ENCODE measurements around the gene LPP.

LPP gene

DNA sequence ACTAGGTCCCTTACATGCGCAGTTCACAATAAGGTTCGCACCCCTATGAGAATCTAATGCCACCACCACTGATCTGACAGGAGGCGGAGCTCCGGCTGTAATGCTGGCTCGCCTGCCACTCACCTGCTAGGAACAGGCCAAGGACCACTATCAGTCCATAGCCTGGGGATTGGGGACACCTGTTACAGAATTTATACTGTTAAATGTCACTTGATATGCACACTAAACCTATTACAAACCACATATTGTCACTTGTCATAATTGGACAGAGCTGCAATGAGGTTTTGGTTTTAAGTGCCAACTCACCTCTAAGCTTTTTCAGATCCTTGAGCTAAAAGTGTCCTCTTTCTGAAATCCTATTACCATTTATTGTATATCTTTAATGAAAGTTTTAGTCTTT lies 509.9 kb downstream of the LPP start:
- no peak for DNase-seq

DNA sequence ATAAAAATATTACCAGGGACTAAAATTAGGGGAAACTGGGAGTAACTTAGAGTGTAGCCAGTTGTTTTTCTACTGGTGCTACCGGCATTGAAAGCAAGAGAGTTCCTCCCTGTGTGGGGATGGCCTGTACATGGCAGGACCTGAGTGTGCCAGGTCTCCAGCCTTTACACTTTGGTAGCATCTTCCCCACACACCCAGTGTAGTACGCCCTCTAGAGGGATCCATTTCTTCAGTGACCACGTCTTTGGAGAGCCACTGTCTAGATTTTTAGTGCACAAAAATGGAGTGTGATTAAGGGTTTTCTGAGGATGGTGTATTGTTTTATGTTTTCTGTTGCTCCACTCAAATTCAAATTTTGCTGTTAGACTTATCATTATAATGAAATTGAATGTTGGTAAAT lies 510.8 kb downstream of the LPP start:
- peak; percentile 27 to 45 for DNase-seq

DNA sequence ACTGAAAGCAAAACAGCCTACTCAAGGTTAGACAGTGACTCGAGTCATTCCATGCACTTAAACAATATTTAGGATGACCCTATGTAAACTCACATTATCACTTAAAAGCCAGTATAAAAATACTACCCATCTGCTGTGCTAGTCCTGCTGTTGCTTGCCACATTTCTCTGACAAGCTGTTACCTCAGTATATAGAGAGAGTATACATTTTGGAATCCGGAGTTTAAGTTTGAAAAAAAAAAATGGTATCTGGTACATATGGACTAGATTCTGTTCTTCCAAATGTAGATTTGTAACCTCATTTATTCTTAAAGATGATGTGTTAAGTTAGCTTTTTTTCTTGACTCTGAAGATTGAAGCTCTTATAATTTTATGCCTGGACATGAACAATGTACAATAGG lies 514.0 kb downstream of the LPP start:
- no peak for DNase-seq

DNA sequence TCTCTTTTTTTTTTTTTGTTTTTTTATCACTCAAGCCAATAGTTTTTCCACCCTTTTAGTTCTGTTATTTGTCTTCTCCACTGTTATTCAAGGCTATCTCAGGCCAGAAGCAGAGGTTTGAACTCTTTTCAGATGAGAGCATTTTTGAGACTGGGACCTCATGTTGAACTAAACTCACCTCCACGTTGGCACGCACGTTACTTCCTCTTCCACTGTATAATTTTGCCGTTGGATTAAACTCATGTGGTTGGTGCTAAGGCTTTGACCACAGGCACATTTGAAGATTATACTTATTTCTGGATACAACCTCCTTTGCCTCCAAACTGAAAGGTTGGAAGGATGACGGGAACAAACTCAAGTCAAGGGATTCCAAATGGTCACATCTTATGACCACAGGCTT lies 516.5 kb downstream of the LPP start:
- no peak for DNase-seq

DNA sequence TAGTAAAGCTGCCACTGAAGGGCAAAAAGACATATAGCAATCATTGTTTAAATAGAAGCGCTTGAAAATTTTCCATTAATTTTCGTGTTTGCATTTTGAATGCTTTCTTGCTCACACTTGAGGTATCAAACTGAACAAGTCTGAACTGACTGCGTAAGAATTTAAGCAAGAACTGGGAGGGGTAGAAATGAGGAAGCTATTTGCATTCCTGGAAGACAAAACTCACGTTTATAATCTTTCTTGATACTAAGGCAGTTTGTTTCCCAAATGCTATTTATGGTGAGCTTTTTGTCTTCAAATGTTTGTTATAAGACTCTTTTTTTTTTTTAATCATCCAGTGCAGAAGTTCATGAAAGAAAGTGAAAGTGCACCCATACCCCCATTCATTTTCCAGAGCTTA lies 518.0 kb downstream of the LPP start:
- no peak for DNase-seq

DNA sequence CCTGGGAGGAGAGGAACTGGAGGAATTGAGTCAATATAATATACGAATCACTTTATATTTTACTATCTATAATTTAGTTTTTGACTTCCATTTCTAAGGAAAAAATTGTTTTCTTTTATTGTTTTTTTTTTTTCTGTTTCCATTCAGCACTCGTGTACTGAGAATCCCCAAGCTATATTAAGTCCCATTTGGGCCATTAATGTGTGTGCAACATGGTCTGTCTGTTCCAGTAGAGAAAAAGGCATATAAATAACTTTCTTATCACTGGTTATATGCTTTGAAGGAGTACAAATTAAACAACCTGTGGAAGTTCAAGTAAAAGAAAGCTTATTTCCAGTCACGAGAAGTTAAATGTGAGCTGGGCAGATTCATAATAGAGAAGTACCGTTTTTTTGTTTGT lies 518.9 kb downstream of the LPP start:
- DNase-seq, result no peak

DNA sequence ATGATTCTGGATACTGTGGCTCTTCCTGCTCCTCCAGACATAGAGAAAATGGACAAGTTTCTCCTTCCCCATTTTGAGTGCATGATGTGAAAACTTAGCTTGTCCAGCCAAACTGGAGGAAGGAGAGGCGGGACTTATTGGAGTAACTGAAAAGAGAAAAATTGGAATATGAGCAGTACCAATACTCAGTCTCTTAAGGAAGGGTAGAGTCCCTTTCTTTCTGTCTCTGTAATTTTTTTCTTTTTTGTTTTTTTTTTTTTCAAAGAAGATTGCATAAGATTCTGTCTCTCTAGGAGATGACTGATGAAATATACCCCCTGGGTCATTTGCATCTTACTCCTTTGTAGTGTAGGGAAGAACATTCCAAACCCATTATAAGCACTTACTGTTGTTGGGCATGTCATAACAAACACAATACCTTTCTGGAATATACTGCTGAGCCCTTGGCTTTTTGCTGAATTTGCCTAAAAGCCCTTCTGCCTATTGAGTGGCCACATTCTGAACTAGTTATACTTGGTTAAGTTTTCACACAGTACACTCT lies 519.8 kb downstream of the LPP start:
- DNase-seq, result no peak

DNA sequence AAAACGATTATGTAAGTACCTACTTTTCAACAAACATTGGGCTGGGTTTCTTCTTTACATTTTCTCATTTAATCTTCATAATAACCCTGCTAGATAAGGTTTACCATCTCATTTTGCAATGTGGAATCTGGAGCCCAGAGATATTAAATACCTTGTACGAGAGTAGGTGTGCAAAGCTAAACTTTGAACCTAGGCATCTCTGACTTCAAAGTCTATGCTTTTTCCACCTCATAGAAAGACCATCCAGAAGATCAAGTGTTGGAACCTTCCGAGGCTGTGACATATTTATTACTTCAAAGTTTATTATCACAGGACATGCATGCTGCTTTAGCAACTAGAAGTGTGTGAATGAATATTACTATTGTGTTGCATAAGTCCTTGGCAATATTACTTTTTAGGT lies 520.6 kb downstream of the LPP start:
- no peak for DNase-seq

DNA sequence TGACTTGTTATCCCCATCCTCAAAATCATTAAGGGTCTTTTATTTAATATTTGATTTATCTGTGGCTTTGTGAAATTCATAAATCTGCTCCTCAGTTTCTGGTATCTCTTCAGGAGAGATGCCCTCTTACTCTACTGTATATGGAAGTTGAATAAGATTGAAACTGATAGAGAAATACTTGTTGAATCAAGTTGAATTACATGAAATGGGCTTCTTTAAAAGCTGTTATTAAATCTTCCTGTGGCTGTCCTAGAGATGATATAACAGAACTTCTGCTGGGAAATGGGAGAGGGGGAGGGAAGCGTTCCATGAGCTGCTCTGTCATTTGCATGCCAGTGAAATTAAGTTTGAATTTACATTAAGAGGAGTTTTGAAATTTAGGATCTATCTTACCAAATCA lies 523.4 kb downstream of the LPP start:
- DNase-seq, result no peak

DNA sequence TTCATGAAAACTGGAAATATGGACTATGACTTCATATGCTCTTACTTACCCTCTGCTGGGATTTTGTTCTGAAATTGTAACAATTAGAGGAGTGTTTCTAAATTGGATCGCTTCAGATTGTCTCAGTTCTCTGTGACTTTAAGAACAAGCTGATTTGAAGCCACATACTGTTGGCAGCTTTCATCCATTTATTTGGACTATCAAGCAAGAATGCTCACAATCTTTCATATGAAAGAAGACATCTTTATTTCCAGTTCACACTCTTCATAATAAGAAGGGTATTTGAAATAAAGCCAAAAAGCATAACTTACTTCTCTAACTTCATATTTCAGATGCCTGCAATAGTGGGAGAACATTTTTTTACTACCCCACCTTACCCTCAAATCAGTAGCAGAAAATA lies 526.2 kb downstream of the LPP start:
- DNase-seq, result no peak

DNA sequence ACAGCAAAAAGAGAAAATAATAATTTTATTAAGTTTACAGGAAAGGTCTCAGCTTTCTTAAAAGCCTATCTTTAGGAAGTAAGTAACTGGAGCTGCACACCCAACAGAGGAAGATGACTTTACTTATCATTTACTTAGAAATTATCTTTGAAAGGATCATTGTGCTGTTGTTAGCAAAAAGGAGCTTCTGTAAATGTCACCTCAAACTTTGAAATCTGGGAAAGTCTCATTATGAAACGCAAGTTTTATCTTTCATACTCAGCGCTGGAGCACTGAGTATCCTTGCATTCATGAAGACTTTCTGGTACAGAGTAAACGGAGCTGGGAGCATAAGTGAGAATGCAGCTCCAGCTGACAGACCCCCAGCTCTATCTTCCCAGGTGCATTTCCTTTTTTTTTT lies 526.6 kb downstream of the LPP start:
- no peak for DNase-seq

DNA sequence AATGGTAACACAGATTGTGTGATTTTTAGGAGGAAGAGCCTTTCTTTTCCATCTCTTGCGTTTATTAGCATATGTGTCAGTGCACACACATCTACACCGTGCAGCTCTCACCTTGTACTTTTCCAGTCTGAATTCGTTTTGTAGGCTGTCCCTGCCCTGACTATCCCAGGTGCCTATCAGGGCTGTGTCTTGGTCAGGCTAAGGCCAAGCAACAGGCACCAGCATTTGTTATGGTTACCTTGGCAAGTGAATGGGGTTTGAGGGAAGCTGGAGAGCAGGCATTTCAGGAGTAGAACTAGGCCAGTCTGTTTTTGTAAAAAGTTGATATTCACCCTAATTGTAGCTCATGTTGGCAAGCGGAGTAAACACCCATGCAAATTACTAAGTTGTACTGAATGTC lies 528.4 kb downstream of the LPP start:
- no peak for DNase-seq

DNA sequence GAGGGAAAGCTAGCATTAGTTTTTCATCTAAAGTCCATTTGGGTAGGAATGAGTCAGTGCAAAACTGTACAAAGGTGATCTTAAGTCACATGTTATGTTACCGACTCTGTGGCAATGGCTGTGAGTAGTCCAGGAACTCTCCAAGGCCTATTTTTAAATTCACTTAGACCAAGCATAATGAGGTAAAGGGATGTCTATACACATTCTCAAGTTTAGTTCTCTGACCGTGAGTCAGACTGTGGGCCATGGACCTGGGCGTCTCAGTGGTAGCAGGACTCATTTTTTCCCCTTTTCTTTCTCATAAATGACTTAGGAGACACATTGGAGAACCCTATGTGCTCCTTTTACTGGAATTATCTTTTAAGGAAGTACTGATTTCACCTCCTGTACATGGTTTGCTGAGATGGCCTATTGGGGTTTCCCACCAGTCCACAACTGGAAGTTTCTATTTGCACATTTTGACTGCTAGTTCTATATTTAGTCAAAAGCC lies 529.1 kb downstream of the LPP start:
- DNase-seq, result no peak

DNA sequence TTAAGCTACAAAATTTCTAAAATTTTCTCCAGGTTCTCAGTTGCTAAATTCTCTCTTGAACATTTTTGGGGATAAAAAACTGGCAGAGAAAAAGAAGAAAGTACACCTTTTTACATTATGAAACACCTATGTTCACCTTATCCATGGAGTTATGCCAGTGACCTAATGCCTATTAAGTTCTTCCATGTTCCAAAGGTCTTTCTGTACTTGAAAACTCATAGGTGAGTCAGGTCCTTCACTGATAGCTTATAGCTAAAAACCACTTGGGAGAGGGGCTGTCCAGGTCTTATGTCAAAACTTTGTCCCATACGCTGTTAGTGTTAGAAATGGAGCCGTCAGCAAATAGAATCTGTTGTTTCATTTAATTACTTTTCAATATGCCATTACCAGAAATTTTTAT lies 530.3 kb downstream of the LPP start:
- DNase-seq, result no peak

DNA sequence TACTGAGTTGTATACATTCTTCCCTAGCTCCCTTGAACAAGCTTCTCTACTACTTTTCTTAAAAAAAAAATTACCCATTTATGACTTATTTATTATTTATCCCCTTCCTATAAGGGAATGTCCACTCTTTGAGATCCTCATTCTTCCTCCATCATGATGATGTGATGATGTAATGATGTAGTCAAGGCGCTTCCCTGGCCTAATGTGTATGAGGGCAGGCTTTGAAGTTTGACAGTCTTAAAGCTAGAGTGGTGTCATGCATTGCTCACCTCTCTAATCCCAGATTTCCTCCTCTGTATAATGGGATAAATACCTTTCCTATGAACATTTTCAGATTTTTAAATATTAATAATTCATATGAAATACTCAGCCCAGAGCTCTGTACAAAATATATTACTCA lies 531.8 kb downstream of the LPP start:
- DNase-seq, result no peak

DNA sequence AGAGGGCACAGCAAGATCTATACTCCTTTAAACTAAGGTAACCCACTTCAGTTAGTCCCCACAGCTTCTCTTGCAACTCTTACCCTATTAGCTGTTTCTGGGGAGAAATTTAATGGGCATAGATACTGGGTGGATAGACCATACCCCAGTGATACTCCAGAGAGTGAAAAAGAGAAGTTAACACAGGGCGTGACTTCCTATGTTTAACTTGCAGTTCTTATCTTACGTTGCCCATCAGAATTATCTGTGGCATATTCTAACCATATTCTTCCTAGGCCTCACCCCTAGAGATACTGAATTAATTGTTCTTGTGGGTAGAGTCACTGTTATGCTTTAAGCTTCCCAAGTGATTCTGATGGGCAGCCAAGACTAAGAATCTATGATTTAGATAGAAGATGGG lies 532.4 kb downstream of the LPP start:
- no peak for DNase-seq

DNA sequence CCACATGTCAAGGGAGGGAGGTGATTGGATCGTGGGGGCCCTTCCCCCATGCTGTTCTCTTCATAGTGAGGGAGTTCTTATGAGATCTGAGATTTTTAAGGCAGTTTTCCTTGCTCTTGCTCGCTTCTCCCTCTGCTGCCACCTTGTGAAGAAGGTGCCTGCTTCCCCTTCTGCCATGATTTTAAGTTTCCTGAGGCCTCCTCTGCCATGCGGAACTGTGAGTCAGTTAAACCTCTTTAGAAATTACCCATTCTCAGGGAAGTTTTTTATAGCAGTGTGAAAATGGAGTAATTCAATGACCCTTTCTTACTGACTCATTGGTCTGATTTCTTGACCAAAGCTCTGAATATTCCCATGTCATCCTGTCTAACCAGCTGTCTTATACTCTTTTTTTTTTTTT lies 533.4 kb downstream of the LPP start:
- DNase-seq, result no peak

DNA sequence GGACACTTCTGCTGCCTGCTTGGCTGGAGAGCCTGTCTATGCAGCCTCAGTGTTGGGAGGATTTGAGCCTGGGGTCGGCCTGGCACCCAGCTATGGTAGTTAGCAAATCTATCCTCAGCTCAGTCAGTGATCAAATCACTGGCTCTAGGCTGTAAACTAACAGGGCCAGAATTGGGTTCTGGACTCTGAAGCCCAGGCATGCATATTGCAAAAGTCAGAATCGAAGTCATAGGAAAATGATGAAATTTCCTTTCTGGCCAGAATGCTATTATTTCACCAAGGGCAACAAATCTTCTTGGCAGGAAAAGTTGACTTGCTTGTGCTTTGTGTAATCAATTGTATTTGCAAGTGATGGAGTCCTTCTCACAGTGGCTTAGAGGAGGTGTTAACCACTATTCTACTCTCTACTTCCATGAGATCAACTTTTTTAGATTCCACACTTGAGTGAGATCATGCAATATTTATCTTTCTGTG lies 535.2 kb downstream of the LPP start:
- no peak for DNase-seq

DNA sequence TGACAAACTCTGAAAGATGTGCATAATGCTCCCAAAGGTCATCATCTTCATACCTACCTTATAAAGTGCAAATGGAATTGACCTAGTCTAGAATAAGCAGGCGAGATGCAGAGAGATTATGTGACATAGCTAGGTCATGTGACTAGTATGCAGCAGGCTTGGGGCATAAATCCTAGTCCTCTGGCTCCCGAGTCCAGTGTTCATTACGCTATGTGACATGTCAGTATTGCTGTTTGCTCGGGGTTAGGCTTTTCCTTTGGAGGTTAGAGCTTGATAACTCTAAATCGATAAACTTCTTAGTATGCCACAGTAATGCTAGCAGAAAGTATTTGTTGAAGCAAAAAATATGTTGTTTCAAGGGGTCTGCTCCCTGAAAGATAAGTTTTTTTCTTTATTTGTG lies 536.1 kb downstream of the LPP start:
- no peak for DNase-seq

DNA sequence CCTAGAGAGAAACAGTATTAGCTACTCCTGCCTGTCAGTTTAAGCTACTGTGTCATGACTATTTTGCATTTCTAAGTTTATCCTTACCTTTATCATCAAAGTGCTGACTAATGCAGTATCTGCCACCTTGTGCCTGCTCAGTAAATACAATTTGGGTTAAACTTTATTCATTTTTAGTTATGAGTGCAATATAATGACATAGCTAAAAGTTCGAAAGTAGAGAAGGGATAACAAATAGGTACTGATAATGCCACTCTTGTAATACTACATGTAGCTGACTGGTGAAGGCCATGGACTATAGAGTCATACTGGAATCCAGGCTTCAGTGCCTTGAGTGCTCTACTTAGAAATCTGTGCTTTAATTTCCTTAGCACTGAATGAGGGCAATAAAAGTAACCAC lies 537.0 kb downstream of the LPP start:
- no peak for DNase-seq

DNA sequence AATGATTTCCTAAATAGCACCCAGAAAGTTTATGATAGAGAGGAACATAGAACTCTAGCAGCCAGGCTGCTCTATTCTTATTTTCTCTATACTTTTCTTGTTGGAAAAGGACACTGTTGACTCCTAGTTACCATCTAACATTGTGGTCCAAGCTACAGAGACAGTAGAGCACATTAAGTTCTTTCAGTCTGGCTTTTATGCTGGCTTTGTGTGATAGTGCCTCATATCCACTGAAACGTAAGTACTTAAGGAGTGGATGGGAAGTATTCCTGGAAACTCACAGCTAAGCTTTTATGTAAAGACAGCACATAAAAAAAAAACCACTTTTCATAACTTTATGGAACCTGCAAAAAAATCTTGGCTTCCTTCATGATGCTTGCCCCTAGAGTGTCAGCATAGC lies 537.7 kb downstream of the LPP start:
- no peak for DNase-seq

DNA sequence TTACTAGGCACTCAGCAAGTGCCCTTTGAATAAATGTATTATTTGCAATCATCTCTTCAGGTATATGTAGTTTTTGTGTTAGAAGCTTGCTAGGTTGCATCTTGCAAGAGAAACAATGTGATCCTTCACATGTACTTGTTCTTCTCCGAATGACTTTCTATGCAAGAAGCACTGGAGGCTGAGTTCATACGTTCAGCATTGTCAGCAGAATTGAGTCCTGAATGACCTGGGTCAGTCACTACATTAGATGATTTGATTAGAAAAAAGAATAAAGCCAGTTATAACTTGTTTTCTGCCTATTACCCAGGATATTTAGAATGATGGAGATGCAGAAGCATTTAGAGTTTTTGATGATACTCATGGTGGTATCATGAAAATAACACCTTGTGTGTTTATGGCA lies 538.7 kb downstream of the LPP start:
- DNase-seq, result no peak

DNA sequence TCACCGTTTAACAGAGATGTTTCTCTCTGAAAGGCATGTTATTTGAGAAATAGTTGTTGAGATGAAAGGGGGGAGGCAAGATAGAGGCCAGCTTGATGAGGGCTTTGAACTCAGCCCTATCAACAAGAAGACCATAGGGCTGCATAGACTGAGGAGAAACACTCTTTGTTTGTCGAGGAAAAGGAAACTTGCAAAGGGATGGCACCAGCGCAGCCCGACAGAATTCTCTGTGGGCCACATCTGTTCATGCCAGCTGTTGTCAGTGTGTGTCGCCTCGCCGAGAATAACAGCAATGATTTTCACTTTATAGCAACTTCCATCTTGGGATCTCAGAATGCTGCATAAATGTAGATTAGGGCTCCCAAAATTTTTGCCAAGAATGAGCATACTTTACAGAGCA lies 539.5 kb downstream of the LPP start:
- no peak for DNase-seq

DNA sequence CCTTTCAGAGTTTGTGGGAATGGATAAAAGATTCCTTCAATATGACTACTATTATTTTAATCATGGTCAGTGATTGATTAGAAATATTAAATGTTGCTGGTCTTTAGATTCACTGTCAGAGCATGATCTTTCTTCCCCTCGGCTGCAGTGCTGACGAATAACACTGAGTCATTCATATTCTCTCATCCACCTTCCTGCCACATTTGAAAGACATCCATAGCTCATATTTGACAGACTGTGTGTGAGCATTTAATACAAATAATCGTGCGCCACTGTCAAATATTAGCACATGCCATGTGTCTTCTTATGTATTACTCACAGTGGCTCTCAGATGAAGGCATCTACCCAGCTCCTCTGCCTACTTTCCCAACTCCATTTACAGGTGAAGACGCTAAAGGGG lies 541.3 kb downstream of the LPP start:
- DNase-seq, result no peak

DNA sequence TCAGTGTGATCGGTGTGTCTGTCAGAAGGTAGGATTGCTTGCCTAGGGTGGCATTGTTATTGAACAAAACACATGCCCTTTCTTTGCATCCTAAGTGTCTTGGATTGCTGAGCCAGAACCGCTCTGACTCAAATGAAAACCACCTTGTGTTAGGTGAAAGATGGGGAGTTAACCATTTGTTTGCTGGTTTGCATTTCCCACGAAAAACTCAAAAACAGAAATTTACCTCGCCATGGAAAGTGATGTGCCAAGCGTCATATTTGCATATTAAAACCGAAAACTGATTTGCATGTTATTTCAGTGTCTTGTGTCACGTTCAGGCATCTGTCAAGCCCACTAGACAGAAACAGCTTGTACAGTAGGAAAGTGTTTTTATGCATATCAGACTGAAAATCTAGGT lies 543.2 kb downstream of the LPP start:
- DNase-seq, result peak; percentile 75 to 77

DNA sequence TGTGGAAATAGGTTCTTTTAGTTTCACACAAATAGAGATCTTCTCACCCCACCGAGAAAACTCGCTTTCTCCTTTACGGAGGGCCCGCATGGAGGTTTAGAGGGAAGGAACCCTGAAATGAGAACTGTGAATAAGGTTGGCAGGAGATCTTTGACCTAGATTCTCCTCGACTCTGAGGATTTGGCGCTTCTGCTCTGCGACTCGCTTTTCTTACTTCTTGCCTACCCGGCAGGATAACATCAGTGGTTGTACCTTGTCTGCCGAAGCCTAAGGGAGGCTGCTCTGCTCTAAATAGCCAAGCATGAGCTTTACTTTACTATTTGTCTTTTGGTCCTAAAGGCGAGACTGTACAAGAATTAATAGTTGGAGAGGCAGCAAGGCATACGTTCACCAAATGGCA lies 544.5 kb downstream of the LPP start:
- DNase-seq, result no peak
